GM21619 (cell line): ENCODE measurements around the gene JAK1.

ENCODE experiments used
- ATAC-seq: cut with Tn5 transposase; IDR thresholded peaks from one replicate; pipeline ENCODE4 v1.9.1; 2021; ENCODE audit not compliant: unreplicated experiment

JAK1 gene

GRCh38 chr1:64801851-64802523 is 164.4 kb downstream of the JAK1 start:
- ATAC-seq: no peak

DNA sequence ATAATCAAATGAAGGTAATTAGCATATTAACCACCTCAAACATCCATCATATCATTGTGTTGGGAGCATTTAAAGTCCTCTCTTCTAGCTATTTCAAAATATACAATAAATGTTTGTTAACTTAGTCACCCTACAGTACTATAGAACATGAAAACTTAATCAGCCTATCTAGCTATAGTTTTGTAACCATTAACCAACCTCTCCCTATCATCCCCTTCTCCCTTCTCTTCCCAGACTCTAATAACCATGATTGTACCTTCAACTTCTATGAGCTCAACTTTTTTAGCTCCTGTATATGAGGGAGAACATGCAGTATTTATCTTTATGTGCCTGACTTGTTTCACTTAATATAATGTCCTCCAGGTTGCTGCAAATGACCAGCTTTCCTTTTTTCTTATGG is 167.5 kb downstream of the JAK1 start:
- ATAC-seq: no peak

GRCh38 chr1:64790832-64791487 is 175.4 kb downstream of the JAK1 start:
- no peak for ATAC-seq
